Glutamatergic neuron (in vitro differentiated cells): ENCODE results near the gene PDE6A. TPM values are rescaled to one million over a fixed set of nuclear protein-coding genes. Genes with fewer than 3 reads are reported as not detected.

Experiments
- DNase-seq: peaks from one replicate; pipeline ENCODE4 v3.0.0; 2022
- H3K27ac Mint-ChIP-seq: one replicate; pipeline ENCODE4 v1.8.0; 2020; ENCODE audit warnings: mild to moderate bottlenecking, mixed read lengths, inconsistent platforms; ENCODE audit not compliant: unreplicated experiment
- H3K27me3 Mint-ChIP-seq: one replicate; pipeline ENCODE4 v1.8.0; 2020; ENCODE audit warnings: mild to moderate bottlenecking, moderate library complexity, mixed read lengths, inconsistent platforms; ENCODE audit not compliant: unreplicated experiment
- H3K36me3 Mint-ChIP-seq: one replicate; pipeline ENCODE4 v1.8.0; 2020; ENCODE audit warnings: mild to moderate bottlenecking, mixed read lengths, inconsistent platforms; ENCODE audit not compliant: unreplicated experiment
- H3K4me1 Mint-ChIP-seq: one replicate; pipeline ENCODE4 v1.8.0; 2020; ENCODE audit warnings: mild to moderate bottlenecking, low read depth, mixed read lengths, inconsistent platforms; ENCODE audit not compliant: unreplicated experiment
- H3K4me3 Mint-ChIP-seq: one replicate; pipeline ENCODE4 v1.8.0; 2020; ENCODE audit warnings: mild to moderate bottlenecking, mixed read lengths, inconsistent platforms; ENCODE audit not compliant: unreplicated experiment
- H3K9me3 Mint-ChIP-seq: one replicate; pipeline ENCODE4 v1.8.0; 2020; ENCODE audit warnings: mild to moderate bottlenecking, moderate library complexity, mixed read lengths, inconsistent platforms; ENCODE audit not compliant: unreplicated experiment
- long read RNA-seq: library from polyadenylated mRNA; unstranded; transcript quantifications from one replicate; pipeline ENCODE4 v2.0.0, GENCODE V29; 2020; ENCODE audit not compliant: unreplicated experiment
- total RNA-seq: library from RNA; stranded (reverse); fragmentation: NEBNext Ultra II Directional; extraction: Animal tissue kit (Norgen Biotek cat#: 25700); gene quantifications from one replicate; pipeline ENCODE4 v1.2.1, GENCODE V29; 2021; ENCODE audit not compliant: unreplicated experiment
- TF ChIP-seq, protein P1 (sequence below): fragments of 200-600 bp; sonication (generic); IDR thresholded peaks from one replicate; pipeline ENCODE4 v1.5.0; 2021; ENCODE audit not compliant: partially characterized antibody, unreplicated experiment

Gene PDE6A
- not detected for total RNA-seq
- long read RNA-seq, partial matches to known transcripts: 0 of 1 reads
- long read RNA-seq, other reads (novel, unspliced or antisense): 1 of 1 reads

DNA sequence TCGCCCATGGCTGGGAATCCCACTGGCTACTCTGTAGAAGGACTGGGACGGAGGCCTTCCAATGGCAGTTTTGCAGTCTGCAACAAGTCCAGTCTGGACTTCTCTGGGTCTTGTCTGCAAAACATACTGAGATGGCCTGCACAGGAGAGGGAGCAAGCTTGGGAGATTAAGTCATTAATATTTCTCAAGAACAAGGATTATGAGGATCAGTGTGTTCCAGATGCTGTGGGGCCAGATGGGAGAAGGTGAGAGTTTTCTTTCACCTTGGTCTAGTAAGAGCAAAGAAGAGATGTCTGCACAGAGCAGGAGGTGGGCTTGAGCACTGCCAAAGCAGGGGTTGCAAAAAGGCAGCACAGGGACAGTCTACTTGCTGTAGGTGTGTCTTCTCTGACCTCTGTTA, at the start of gene PDE6A:
Gene PDE6A (minus strand): TSS at position 128 of the 400 bp plus-strand sequence. CDS start 120 bp downstream, at position 8.
- no peak for DNase-seq
- Mint-ChIP-seq H3K9me3 (peaks cover 2% of the 10 kb centered on the region), H3K36me3 (no peaks in the 10 kb centered on the region), H3K27me3 (peaks cover 2% of the 10 kb centered on the region), H3K4me1 (peaks cover 5% of the 10 kb centered on the region), H3K27ac (no peak within 1 kb of the TSS), H3K4me3 (no peak within 1 kb of the TSS)
- TF ChIP-seq, protein P1, sequence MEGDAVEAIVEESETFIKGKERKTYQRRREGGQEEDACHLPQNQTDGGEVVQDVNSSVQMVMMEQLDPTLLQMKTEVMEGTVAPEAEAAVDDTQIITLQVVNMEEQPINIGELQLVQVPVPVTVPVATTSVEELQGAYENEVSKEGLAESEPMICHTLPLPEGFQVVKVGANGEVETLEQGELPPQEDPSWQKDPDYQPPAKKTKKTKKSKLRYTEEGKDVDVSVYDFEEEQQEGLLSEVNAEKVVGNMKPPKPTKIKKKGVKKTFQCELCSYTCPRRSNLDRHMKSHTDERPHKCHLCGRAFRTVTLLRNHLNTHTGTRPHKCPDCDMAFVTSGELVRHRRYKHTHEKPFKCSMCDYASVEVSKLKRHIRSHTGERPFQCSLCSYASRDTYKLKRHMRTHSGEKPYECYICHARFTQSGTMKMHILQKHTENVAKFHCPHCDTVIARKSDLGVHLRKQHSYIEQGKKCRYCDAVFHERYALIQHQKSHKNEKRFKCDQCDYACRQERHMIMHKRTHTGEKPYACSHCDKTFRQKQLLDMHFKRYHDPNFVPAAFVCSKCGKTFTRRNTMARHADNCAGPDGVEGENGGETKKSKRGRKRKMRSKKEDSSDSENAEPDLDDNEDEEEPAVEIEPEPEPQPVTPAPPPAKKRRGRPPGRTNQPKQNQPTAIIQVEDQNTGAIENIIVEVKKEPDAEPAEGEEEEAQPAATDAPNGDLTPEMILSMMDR: no peak

DNA sequence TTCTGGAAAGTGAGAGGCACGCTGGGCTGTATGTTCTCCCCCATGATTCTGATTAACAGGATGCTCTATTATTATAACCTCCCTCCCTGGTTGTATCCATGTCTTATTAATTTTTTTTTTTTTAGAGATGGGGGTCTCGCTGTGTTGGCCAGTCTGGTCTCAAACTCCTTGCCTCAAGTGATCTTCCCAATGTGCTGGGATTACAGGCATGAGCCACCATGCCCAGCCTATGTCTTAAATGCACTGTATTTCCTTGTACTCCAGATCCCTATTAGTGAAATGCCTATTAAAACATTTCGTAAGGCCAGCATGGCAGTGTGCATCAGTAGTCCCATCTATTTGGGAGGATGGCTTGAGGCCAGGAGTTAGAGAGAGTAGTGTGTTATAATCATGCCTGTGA, 48.9 kb upstream of the PDE6A start:
- H3K9me3 Mint-ChIP-seq: no peaks in the 10 kb centered on the region

DNA sequence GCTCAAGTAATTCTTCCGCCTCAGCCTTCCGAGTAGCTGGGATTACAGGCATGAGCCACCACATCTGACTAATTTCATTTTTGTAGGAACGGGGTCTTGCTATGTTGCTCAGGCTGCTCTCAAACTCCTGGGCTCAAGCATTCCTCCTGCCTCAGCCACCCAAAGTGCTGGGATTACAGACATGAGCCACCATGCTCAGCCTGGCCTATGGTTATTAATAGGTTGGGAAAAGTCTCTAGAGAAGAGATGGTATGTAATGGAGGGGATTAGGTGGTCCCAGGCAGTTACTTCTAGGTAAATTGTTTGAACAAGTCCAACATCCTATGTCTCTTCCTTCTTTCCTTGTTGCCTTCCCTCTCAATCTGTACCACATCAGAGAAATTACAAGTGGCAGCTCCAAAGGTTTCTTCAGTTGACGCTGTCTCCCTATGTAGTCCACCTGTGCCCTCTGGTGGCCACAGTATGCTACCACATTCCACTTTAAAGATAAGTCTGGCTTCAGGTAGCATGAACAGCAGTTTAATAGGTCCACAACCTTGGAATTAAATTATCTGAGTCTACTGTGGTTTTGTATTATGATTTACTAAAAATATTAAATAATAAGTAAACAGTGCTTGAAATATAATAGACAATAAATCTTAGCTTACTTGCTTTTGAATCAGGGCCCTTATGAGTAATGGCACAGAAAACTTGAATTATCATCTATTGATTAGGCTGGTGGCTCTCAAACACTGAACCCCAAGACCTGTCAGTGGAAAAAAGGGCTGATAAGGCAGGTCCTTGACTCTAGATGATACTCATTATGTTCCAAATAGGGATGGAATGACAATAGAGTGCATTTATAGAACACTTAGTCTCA, 46.2 kb upstream of the PDE6A start:
- peak; percentile 71 for DNase-seq
- no peaks in the 10 kb centered on the region for H3K27me3 Mint-ChIP-seq
- no peak overlapping the region for H3K27ac Mint-ChIP-seq
- no peak overlapping the region for H3K4me3 Mint-ChIP-seq
- no peaks in the 10 kb centered on the region for H3K9me3 Mint-ChIP-seq
- no peaks in the 10 kb centered on the region for H3K36me3 Mint-ChIP-seq
- TF ChIP-seq, protein P1: peak; percentile 91
- H3K4me1 Mint-ChIP-seq: no peaks in the 10 kb centered on the region

More for the DNA sequence above, 48.9 kb upstream of the PDE6A start:
- no peak for DNase-seq
- Mint-ChIP-seq H3K36me3 (no peaks in the 10 kb centered on the region), H3K27ac (no peak overlapping the region), H3K4me3 (no peak overlapping the region), H3K4me1 (no peaks in the 10 kb centered on the region), H3K27me3 (peaks cover 3% of the 10 kb centered on the region)
- TF ChIP-seq, protein P1: no peak

DNA sequence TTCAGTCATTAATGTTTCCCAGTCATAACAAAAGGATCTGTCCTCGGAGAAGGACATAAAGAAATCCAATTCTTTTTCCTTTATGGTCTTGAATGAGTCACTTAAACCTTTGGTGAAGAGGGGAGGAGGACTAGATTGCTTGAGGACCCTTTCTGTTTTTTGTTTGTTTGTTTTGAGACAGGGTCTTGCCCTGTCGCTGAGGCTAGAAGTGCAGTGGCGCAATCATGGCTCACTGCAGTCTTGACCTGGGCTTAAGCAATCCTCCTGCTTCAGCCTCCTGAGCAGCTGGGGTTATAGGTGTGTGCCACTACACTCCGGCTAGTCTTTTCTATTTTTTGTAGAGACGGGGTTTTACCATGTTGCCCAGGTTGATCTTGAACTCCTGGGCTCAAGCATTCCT, 43.5 kb upstream of the PDE6A start:
- no peak for DNase-seq
- Mint-ChIP-seq H3K27me3 (no peaks in the 10 kb centered on the region), H3K4me1 (no peaks in the 10 kb centered on the region), H3K36me3 (no peaks in the 10 kb centered on the region), H3K9me3 (no peaks in the 10 kb centered on the region), H3K4me3 (no peak overlapping the region), H3K27ac (no peak overlapping the region)
- TF ChIP-seq, protein P1: no peak

DNA sequence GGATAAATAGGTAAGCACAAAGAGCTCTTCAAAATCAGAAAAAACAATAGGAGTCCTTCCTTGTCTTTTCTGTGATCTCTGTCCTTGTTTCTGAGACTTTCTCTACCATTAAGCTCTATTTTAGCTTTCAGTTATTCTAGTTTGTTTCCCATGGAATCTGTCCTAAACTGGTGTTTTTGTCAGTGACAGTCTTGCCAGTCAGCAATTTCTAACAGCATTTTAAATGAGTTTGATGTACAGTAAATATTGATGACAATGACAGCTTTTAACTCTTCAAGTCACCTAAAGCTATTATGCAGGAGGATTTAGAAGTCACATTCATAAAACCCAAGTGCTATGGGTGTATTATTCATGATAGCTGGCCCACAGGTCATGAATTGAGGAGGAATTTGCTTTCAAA, 37.9 kb upstream of the PDE6A start:
- Mint-ChIP-seq H3K9me3 (no peaks in the 10 kb centered on the region), H3K4me1 (no peaks in the 10 kb centered on the region), H3K36me3 (no peaks in the 10 kb centered on the region), H3K4me3 (no peak overlapping the region), H3K27ac (no peak overlapping the region), H3K27me3 (no peaks in the 10 kb centered on the region)
- no peak for DNase-seq
- TF ChIP-seq, protein P1: no peak
